IPS DF 6.9 (cell line): Measurements from ENCODE around the gene CYB5D1.

Experiments used
- DNase-seq: peaks from one replicate; pipeline ENCODE4 v3.0.0-alpha.2; 2013; ENCODE audit warnings: low read depth, low spot score
- H3K27ac ChIP-seq: one replicate; pipeline ENCODE4 v1.5.1; 2013; ENCODE audit warnings: low read length, control low read depth
- H3K27me3 ChIP-seq: 2 replicates; pipeline ENCODE4 v1.6.1; 2013; ENCODE audit warnings: mild to moderate bottlenecking, low read length; ENCODE audit not compliant: control insufficient read depth, insufficient read depth
- H3K36me3 ChIP-seq: 2 replicates; pipeline ENCODE4 v1.6.1; 2013; ENCODE audit warnings: low read length; ENCODE audit not compliant: control insufficient read depth, insufficient read depth
- H3K4me1 ChIP-seq: 2 replicates; pipeline ENCODE4 v1.6.1; 2013; ENCODE audit warnings: low read length; ENCODE audit not compliant: control insufficient read depth, insufficient read depth
- H3K4me3 ChIP-seq: 2 replicates; pipeline ENCODE4 v1.5.1; 2013; ENCODE audit warnings: mild to moderate bottlenecking, low read length
- H3K9me3 ChIP-seq: 2 replicates; pipeline ENCODE4 v1.6.1; 2013; ENCODE audit warnings: low read length, inconsistent platforms; ENCODE audit not compliant: control insufficient read depth, insufficient read depth
- WGBS: extraction: QIAGEN DNeasy Blood & Tissue Kit; methylation state at CpG from one replicate; pipeline ENCODE4 v1.1.7; 2013; ENCODE audit warnings: mixed read lengths, missing lambda C conversion rate; ENCODE audit not compliant: insufficient read length, insufficient coverage; 5-methylcytosine and 5-hydroxymethylcytosine counted together

CYB5D1 gene

DNA sequence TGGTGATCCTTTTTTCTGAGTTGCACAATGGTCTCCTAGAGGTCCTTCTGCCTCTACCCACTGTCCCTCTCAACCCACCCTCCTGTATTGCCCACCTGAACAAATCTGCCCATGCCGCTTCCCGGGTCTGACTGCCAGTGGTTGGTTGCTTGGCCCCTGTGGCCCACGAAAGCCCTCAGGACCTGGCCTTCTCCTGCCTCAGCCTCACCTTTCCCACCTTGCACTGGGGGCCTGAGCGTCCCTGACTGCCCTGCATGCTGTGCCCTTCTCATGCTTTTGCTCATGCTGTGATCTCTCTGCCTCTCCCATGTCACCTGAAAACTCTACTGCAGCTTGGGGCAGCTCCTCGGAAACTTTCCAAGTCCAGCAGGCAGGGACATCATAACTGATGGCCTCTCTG, 37.6 kb upstream of the CYB5D1 start:
- no peak for DNase-seq
- H3K27me3 ChIP-seq = peaks cover 2% of the 10 kb centered on the region; the same call in 1 of the 2 replicates
- no CpG with 5 or more reads among the region's 5 CpGs for WGBS
- no peak overlapping the region for H3K4me3 ChIP-seq
- no peak overlapping the region for H3K27ac ChIP-seq
- H3K4me1 ChIP-seq = peaks cover 3% of the 10 kb centered on the region
- no peaks in the 10 kb centered on the region for H3K36me3 ChIP-seq
- no peaks in the 10 kb centered on the region for H3K9me3 ChIP-seq

DNA sequence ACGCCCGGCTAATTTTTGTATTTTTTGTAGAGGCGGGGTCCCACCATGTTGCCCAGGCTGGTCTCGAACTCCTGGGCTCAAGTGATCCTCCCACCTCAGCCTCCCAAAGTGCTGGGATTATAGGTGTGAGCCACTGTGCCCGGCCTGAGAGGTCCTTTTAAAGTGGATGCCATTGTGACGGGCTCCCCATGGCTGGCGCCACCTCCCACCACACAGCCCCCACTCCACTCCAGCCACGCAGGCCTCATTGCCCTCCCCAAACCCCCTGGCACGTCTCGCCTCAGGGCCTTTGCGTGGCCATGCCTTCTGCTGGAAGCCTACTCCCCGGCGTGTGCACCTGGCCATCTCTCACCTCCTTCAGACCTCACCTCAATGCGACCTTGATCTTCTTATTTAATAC, 35.7 kb upstream of the CYB5D1 start:
- no peak overlapping the region for H3K27ac ChIP-seq
- H3K36me3 ChIP-seq = no peaks in the 10 kb centered on the region
- peaks cover 3% of the 10 kb centered on the region for H3K4me1 ChIP-seq
- peaks cover 2% of the 10 kb centered on the region; the same call in 1 of the 2 replicates for H3K27me3 ChIP-seq
- no peaks in the 10 kb centered on the region for H3K9me3 ChIP-seq
- no peak overlapping the region for H3K4me3 ChIP-seq
- no peak for DNase-seq
- WGBS = 100% methylated on average over 1 of the region's 14 CpGs

DNA sequence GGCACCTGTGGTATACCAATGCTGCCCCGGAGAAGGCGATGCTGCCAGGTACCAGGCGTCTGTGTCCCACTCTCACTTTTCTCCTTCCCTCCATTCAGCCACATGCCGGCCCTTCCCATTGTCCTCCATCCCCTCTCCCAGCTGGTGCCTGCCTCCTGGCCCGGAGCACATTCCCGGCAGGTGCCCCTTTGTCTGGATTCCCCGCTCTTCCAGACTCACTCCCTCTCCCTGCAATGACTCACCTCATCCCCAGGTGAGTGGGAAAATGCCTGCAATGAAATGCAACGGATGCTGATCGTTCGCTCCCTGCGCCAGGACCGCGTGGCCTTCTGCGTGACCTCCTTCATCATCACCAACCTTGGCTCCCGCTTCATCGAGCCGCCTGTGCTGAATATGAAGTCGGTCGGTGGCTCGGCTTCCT, 34.2 kb upstream of the CYB5D1 start:
- Histone ChIP-seq H3K9me3 (no peaks in the 10 kb centered on the region), H3K27me3 (peaks cover 2% of the 10 kb centered on the region; the same call in 1 of the 2 replicates), H3K36me3 (no peaks in the 10 kb centered on the region), H3K4me1 (peaks cover 3% of the 10 kb centered on the region), H3K27ac (no peak overlapping the region), H3K4me3 (no peak overlapping the region)
- no CpG with 5 or more reads among the region's 20 CpGs for WGBS
- DNase-seq = no peak

DNA sequence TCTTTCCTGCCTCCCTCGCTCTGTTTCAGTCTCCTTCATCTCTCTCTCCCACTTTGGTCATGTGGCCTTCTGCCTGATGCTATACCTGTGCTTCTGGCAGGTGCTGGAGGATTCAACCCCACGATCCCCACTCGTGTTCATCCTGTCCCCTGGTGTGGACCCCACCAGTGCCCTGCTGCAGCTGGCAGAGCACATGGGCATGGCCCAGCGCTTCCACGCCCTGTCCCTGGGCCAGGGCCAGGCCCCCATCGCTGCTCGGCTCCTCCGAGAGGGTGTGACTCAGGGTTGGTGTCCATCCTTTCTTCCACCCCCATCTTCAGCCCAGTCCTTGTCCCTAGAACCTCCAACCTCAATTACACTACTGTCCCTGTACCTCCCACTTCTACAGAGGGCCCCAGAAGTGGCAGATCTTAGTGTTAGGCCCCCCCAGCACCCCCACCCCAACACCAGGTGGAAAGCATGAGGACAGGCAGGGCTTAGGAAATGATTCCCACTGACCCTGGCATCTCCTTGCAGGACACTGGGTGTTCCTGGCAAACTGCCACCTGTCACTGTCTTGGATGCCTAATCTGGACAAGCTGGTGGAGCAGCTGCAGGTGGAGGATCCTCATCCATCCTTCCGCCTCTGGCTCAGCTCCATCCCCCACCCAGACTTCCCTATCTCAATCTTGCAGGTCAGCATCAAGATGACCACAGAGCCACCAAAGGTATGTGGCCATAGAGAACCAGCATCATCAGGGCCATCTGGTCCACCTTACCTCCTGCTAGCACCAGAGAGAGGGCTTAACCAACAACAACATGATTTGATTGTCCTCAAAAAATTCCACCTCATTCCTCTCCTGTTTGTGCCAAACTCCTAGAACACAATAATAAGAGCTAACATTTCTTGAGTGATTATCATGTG, 33.5 kb upstream of the CYB5D1 start:
- WGBS = no CpG with 5 or more reads among the region's 9 CpGs
- no peak overlapping the region for H3K27ac ChIP-seq
- peaks cover 2% of the 10 kb centered on the region; the same call in 1 of the 2 replicates for H3K27me3 ChIP-seq

DNA sequence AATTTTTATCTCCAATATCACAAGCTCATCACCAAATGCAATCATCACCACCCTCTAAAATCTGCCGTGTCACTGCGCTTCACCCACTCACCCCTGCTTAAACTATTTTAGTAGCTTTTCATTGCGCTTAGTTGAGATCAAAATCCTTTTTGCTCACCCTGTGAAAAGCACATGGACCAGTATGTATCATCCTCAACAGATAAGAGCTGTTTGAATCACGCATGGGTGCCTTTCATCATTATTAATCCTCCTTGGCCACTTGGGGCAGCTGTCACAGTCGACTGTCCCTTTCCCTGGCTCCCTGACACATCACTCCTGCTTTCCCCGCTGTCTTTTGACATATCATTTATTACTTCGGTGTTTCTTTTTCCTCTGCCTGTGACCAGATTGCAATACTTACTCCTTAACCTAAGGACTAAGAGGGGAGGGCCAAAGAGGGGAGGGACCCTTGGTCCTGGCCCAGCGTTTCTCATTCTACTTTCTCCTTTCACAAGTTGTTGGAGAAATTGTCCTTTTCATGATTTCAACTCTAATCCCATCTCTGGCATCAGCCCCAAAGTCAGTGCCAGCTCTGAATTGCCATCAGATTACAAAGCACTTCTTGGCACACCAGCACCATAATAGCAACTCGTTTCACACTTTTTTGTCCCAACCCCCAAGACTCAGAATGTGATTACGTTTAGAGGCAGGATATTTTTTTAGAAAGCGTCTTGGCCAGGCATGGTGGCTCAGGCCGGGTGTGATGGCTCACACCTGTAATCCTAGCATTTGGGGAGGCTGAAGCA, 32.4 kb upstream of the CYB5D1 start:
- peaks cover 2% of the 10 kb centered on the region; the same call in 1 of the 2 replicates for H3K27me3 ChIP-seq
- no peak overlapping the region for H3K27ac ChIP-seq
- no CpG with 5 or more reads among the region's 12 CpGs for WGBS
- H3K4me1 ChIP-seq = peaks cover 3% of the 10 kb centered on the region; the same call in 1 of the 2 replicates
- no peak overlapping the region for H3K4me3 ChIP-seq
- H3K9me3 ChIP-seq = no peaks in the 10 kb centered on the region
- H3K36me3 ChIP-seq = no peaks in the 10 kb centered on the region
- no peak for DNase-seq

More for the DNA sequence above, 33.5 kb upstream of the CYB5D1 start:
- peaks cover 3% of the 10 kb centered on the region; the same call in 1 of the 2 replicates for H3K4me1 ChIP-seq
- no peaks in the 10 kb centered on the region for H3K36me3 ChIP-seq
- H3K4me3 ChIP-seq = no peak overlapping the region
- no peak for DNase-seq
- no peaks in the 10 kb centered on the region for H3K9me3 ChIP-seq

DNA sequence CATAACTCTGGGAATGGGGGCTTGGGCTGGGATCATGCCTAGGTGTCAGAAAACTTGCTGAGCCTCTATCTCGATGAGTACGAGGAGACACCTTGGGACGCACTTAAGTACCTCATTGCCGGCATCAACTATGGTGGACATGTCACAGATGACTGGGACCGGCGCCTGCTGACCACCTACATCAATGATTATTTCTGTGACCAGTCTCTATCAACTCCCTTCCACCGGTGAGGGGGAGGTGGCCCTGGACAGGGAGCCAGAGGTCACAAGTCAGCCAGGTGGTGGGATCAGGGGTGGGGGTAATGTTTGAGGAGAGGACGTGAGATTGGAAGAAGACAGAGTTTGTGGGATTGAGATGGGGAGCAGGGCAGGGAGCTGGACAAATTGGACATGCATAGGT, 27.2 kb upstream of the CYB5D1 start:
- no peak for DNase-seq
- H3K36me3 ChIP-seq = no peaks in the 10 kb centered on the region
- peaks cover 4% of the 10 kb centered on the region; the same call in 1 of the 2 replicates for H3K27me3 ChIP-seq
- H3K4me1 ChIP-seq = peaks cover 3% of the 10 kb centered on the region; the same call in 1 of the 2 replicates
- WGBS = 100% methylated on average over 1 of the region's 8 CpGs
- H3K4me3 ChIP-seq = no peak overlapping the region
- no peak overlapping the region for H3K27ac ChIP-seq
- H3K9me3 ChIP-seq = no peaks in the 10 kb centered on the region

DNA sequence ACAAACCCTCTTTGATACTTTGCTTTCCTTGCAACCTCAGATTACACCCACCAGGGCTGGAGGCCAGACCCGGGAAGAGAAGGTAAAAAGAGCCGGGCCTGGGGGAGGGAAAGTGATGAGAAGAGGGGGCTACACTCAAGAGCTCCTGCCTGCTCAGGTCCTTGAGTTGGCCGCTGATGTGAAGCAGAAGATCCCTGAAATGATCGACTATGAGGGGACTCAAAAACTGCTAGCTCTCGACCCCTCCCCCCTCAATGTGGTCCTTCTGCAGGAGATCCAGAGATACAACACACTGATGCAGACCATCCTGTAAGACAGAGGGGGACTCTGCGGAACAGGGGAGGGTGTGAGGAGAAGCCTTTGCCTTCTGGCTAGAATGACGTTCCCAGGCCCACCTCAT, 26.6 kb upstream of the CYB5D1 start:
- no peak for DNase-seq
- WGBS = no CpG with 5 or more reads among the region's 7 CpGs
- Histone ChIP-seq H3K36me3 (no peaks in the 10 kb centered on the region), H3K9me3 (no peaks in the 10 kb centered on the region), H3K4me1 (peaks cover 3% of the 10 kb centered on the region; the same call in 1 of the 2 replicates), H3K27me3 (peaks cover 4% of the 10 kb centered on the region; the same call in 1 of the 2 replicates), H3K4me3 (no peak overlapping the region), H3K27ac (no peak overlapping the region)

DNA sequence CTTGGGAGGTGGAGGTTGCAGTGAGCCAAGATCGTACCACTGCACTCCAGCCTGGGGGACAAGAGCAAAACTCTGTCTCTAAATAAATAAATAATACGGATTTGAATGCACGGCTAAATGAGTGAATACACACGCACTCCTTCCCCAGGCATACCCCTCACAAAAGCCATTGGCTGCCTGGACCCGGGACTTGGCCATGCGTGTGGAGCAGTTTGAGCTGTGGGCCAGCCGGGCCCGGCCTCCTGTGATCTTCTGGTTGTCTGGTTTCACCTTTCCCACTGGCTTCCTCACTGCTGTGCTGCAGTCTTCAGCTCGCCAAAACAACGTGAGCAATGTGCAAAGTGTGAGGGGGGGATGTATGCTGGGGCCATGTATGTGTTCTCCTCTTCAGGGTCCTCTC, 25.4 kb upstream of the CYB5D1 start:
- Histone ChIP-seq H3K27me3 (peaks cover 4% of the 10 kb centered on the region; the same call in 1 of the 2 replicates), H3K4me1 (peaks cover 3% of the 10 kb centered on the region; the same call in 1 of the 2 replicates), H3K27ac (no peak overlapping the region), H3K4me3 (no peak overlapping the region), H3K36me3 (no peaks in the 10 kb centered on the region), H3K9me3 (no peaks in the 10 kb centered on the region)
- no peak for DNase-seq
- WGBS = no CpG with 5 or more reads among the region's 10 CpGs

DNA sequence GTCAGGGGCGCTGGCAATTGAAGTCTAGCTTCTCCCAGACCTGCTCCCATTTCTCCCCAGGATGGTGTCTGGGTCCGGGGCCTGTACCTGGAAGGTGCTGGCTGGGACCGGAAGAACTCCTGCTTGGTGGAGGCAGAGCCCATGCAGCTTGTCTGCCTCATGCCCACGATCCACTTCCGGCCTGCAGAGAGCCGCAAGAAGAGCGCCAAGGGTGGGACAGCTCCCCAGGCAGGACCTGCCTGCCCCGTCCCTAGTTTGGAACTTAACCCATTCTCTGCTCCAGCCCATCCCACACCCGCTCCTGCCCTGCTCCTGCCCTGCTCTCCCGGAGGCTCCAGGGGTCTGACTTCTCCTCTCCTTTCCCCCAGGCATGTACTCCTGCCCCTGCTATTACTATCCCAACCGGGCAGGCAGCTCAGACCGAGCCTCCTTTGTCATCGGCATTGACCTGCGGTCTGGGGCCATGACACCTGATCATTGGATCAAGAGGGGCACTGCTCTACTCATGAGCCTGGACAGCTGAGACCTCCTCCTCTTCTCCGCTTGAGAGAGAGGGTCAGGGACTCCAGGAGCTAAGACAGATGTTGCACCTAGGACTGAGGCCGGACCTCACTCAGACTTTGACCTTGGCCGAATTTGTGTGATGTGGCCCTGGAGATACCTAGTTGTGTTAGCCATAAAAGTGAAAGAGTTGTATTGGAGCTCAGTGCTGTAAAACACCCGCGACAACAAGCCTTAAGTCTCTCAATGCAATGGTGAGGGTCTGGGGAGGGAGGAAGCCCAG, 24.6 kb upstream of the CYB5D1 start:
- Histone ChIP-seq H3K27ac (no peak overlapping the region), H3K27me3 (peaks cover 4% of the 10 kb centered on the region; the same call in 1 of the 2 replicates), H3K4me3 (peak overlapping the region; percentile 64; the same call in 1 of the 2 replicates), H3K9me3 (no peaks in the 10 kb centered on the region), H3K4me1 (peaks cover 3% of the 10 kb centered on the region; the same call in 1 of the 2 replicates), H3K36me3 (no peaks in the 10 kb centered on the region)
- no CpG with 5 or more reads among the region's 19 CpGs for WGBS
- no peak for DNase-seq
